Subcutaneous adipose tissue (tissue), 4 donors: Measurements from ENCODE around the gene RHOD. TPM values are rescaled to one million over a fixed set of nuclear protein-coding genes. Genes with fewer than 3 reads are reported as not detected.

Source experiments
- CTCF ChIP-seq: fragments of 450-650 bp; IDR thresholded peaks from one replicate; pipeline ENCODE4 v1.5.1; 2016; ENCODE audit warnings: low read depth, mild to moderate bottlenecking, control low read depth, antibody characterized with exemption, moderate library complexity
- total RNA-seq, 4 donors: library from RNA; depleted of rRNA; stranded (reverse); fragments of >200 nt; gene quantifications; one replicate each; pipeline ENCODE4 v1.1.0, GENCODE V29; 2016

Gene RHOD
- total RNA-seq, 4 donors from 2014 or later, result 8.6 to 21.4 (median 13.9) TPM

GRCh38 chr11:67020949-67021348 is 35.7 kb upstream of the RHOD start:
- TF ChIP-seq CTCF, result no peak

GRCh38 chr11:67022341-67022933 is 34.2 kb upstream of the RHOD start:
- TF ChIP-seq CTCF, result no peak

DNA sequence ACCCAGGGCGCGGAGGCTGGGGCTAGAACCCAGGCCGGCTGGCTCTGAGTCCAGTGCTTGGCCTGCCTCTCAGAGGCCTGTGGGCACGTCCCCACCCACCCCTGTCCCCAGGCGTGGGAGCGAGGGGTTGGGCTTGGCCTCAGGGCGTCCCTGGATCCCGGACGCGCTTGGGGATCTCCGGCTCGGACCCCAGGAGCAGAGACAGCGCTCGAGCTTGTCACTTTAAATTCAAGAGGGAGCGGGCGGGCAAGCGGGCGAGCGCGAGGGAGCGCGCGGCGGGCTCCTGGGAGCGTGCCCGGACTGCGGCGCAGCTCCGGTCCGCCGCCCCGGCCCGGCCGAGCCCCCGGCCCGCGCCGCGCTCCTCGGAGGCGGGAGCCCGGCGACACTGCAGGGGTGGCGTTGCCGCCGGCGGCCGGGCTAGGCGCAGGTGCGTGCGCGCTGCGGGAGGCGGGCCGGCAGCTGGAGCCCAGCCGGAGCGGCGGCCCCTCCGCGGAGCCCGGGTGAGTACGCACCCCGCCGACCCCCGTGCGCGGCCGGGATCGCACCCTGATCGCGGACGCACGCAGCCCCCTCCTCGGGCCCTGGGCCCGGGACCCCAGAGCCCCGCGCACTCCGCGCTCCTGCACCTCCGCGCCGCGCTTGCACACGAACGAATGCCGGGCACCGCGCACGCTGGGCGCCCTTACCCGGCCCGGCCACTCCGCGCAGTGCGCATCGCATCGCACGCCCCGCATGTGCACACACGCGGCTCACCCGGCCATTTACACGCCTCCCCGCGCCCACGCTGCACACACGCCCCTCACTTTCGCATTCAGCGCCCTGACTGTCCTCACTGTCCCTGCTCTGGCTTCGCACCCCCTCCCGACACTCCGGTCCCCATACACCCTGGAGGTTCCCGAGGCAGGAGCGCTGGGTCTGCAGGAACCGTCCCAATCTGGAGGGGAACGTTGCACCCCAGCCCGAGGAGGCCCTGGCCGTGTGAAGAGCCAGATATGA is 33.4 kb upstream of the RHOD start, which contains the start of gene SYT12:
Gene SYT12, plus strand, starts transcription at position 174 of the 996 bp plus-strand sequence. CDS start 7,011 bp downstream, outside the sequence.
- TF ChIP-seq CTCF, result no peak

GRCh38 chr11:67023957-67024353 is 32.7 kb upstream of the RHOD start:
- no peak for TF ChIP-seq CTCF

GRCh38 chr11:67024410-67024809 is 32.2 kb upstream of the RHOD start:
- TF ChIP-seq CTCF, result no peak

DNA sequence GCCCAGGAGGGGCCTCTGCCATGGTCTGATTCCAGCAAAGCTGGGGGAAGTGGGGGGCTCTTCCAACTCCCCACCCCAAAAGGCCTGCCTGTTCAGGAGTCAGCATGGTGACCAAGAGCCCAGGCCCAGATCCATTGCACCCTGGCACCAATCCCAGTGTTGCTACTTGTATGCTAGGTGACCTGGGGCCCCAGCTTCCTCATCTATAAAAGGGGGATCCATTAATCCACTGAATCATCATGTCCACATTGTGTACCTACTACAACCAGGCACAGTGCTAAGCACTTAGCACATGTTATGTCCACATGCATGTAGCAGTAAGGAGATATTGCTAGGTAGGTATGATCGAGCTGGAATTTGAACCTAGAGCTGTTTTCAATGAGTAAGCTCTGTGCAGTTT is 31.7 kb upstream of the RHOD start:
- no peak for TF ChIP-seq CTCF

GRCh38 chr11:67025750-67026149 is 30.9 kb upstream of the RHOD start:
- no peak for TF ChIP-seq CTCF
